SK-N-SH treated with all-trans-retinoic acid at 6 μM for 48 hours (cell line): ENCODE results near the gene PCBP3.
"Not testable (repeated sequence)": the region's sequence is repeated elsewhere in the genome, so short reads cannot be mapped to it uniquely, and the experiment has no call there.

Experiments used
- ESRRG ChIP-seq: fragments of 250-450 bp; sonication (Bioruptor Pico); IDR thresholded peaks from 2 replicates; pipeline ENCODE4 v1.6.1; 2021; ENCODE audit warnings: mild to moderate bottlenecking
- OSR1 ChIP-seq: fragments of 250-450 bp; sonication (Bioruptor Pico); IDR thresholded peaks from 2 replicates; pipeline ENCODE4 v1.8.0; 2022; ENCODE audit warnings: moderate library complexity, mild to moderate bottlenecking, inconsistent platforms
- PPARA ChIP-seq: fragments of 250-450 bp; sonication (Bioruptor Pico); IDR thresholded peaks from 2 replicates; pipeline ENCODE4 v1.5.0; 2020; ENCODE audit warnings: mild to moderate bottlenecking, borderline replicate concordance
- RARB ChIP-seq: fragments of 250-450 bp; sonication (Bioruptor Pico); IDR thresholded peaks from 2 replicates; pipeline ENCODE4 v1.8.0; 2021; ENCODE audit warnings: mild to moderate bottlenecking, moderate library complexity
- SNAI2 ChIP-seq: fragments of 250-450 bp; sonication (Bioruptor Pico); IDR thresholded peaks from 2 replicates; pipeline ENCODE4 v1.5.0; 2020; ENCODE audit warnings: mild to moderate bottlenecking, moderate library complexity
- ZNF8 ChIP-seq: fragments of 450-650 bp; formaldehyde crosslinking; IDR thresholded peaks from 2 replicates; pipeline ENCODE4 v1.5.0; 2020; ENCODE audit warnings: mild to moderate bottlenecking, moderate library complexity
- TF ChIP-seq, protein P1 (sequence below): fragments of 250-450 bp; sonication (Bioruptor Pico); IDR thresholded peaks from 2 replicates; pipeline ENCODE4 v1.8.0; 2021; ENCODE audit warnings: low read depth, mild to moderate bottlenecking, moderate library complexity, borderline replicate concordance
- TF ChIP-seq, protein P2 (sequence below): fragments of 250-450 bp; sonication (Bioruptor Pico); IDR thresholded peaks from 2 replicates; pipeline ENCODE4 v1.5.1; 2020; ENCODE audit warnings: low read depth, mild to moderate bottlenecking, moderate library complexity
- TF ChIP-seq, protein P3 (sequence below): fragments of 250-450 bp; sonication (Bioruptor Pico); IDR thresholded peaks from 2 replicates; pipeline ENCODE4 v1.8.0; 2020; ENCODE audit warnings: mild to moderate bottlenecking, moderate library complexity, borderline replicate concordance

DNA sequence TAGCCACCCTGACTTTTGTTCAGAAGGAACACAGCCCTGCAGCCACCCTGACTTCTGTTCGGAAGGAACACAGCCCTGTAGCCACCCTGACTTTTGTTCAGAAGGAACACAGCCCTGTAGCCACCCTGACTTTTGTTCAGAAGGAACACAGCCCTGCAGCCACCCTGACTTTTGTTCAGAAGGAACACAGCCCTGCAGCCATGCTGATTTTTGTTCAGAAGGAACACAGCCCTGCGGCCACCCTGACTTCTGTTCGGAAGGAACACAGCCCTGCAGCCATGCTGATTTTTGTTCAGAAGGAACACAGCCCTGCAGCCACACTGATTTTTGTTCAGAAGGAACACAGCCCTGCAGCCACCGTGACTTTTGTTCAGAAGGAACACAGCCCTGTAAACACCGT is 208.9 kb downstream of the PCBP3 start:
- TF ChIP-seq, protein P1, sequence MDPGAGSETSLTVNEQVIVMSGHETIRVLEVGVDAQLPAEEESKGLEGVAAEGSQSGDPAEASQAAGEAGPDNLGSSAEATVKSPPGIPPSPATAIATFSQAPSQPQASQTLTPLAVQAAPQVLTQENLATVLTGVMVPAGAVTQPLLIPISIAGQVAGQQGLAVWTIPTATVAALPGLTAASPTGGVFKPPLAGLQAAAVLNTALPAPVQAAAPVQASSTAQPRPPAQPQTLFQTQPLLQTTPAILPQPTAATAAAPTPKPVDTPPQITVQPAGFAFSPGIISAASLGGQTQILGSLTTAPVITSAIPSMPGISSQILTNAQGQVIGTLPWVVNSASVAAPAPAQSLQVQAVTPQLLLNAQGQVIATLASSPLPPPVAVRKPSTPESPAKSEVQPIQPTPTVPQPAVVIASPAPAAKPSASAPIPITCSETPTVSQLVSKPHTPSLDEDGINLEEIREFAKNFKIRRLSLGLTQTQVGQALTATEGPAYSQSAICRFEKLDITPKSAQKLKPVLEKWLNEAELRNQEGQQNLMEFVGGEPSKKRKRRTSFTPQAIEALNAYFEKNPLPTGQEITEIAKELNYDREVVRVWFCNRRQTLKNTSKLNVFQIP: not testable (repeated sequence)
- not testable (repeated sequence) for TF ChIP-seq OSR1 (CRISPR knock-in tag); RARB; SNAI2; ESRRG (CRISPR knock-in tag); PPARA (CRISPR knock-in tag); ZNF8 (CRISPR knock-in tag)
- TF ChIP-seq, protein P2, sequence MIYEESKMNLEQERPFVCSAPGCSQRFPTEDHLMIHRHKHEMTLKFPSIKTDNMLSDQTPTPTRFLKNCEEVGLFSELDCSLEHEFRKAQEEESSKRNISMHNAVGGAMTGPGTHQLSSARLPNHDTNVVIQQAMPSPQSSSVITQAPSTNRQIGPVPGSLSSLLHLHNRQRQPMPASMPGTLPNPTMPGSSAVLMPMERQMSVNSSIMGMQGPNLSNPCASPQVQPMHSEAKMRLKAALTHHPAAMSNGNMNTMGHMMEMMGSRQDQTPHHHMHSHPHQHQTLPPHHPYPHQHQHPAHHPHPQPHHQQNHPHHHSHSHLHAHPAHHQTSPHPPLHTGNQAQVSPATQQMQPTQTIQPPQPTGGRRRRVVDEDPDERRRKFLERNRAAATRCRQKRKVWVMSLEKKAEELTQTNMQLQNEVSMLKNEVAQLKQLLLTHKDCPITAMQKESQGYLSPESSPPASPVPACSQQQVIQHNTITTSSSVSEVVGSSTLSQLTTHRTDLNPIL (CRISPR knock-in tag): not testable (repeated sequence)
- TF ChIP-seq, protein P3, sequence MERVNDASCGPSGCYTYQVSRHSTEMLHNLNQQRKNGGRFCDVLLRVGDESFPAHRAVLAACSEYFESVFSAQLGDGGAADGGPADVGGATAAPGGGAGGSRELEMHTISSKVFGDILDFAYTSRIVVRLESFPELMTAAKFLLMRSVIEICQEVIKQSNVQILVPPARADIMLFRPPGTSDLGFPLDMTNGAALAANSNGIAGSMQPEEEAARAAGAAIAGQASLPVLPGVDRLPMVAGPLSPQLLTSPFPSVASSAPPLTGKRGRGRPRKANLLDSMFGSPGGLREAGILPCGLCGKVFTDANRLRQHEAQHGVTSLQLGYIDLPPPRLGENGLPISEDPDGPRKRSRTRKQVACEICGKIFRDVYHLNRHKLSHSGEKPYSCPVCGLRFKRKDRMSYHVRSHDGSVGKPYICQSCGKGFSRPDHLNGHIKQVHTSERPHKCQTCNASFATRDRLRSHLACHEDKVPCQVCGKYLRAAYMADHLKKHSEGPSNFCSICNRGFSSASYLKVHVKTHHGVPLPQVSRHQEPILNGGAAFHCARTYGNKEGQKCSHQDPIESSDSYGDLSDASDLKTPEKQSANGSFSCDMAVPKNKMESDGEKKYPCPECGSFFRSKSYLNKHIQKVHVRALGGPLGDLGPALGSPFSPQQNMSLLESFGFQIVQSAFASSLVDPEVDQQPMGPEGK (CRISPR knock-in tag): not testable (repeated sequence)
